B cell (primary cell): Measurements from ENCODE around the gene PPP1R7.

ENCODE experiments used
- CTCF ChIP-seq: fragments of 200-600 bp; IDR thresholded peaks from one replicate; pipeline ENCODE4 v1.8.0; 2022; ENCODE audit warnings: antibody characterized with exemption, mild to moderate bottlenecking
- EZH2 ChIP-seq: IDR thresholded peaks from 2 replicates; pipeline ENCODE4 v1.6.1; 2012; ENCODE audit warnings: borderline replicate concordance, low read depth, mild to moderate bottlenecking, moderate library complexity, low read length; ENCODE audit not compliant: insufficient read depth, poor library complexity, severe bottlenecking

GRCh38 chr2:241163601-241164118 lies 13.4 kb downstream of the PPP1R7 start:
- TF ChIP-seq CTCF, result no peak
- TF ChIP-seq EZH2, result no peak
